Epithelial cell of proximal tubule (primary cell): Measurements from ENCODE around the gene SCO2. TPM values are rescaled to one million over a fixed set of nuclear protein-coding genes. Genes with fewer than 3 reads are reported as not detected.

ENCODE experiments used
- DNase-seq: peaks from one replicate; pipeline ENCODE4 v3.0.0-alpha.2; 2011; ENCODE audit warnings: low read depth
- H3K4me3 ChIP-seq: 2 replicates; pipeline ENCODE4 v1.5.1; 2011; ENCODE audit warnings: low read depth, mild to moderate bottlenecking, low read length
- total RNA-seq: library from RNA; depleted of rRNA; stranded (reverse); fragments of >200 nt; gene quantifications from 2 replicates; pipeline ENCODE4 v1.2.3, GENCODE V29; 2015
- TF ChIP-seq, protein P1 (sequence below): conservative IDR thresholded peaks from 2 replicates; pipeline ENCODE4 v1.5.1; 2012; ENCODE audit warnings: low read depth, mild to moderate bottlenecking, low read length

The SCO2 gene, protein sequence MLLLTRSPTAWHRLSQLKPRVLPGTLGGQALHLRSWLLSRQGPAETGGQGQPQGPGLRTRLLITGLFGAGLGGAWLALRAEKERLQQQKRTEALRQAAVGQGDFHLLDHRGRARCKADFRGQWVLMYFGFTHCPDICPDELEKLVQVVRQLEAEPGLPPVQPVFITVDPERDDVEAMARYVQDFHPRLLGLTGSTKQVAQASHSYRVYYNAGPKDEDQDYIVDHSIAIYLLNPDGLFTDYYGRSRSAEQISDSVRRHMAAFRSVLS
- total RNA-seq = 1.4 TPM in 1 of 2 replicates, not detected in the other

DNA sequence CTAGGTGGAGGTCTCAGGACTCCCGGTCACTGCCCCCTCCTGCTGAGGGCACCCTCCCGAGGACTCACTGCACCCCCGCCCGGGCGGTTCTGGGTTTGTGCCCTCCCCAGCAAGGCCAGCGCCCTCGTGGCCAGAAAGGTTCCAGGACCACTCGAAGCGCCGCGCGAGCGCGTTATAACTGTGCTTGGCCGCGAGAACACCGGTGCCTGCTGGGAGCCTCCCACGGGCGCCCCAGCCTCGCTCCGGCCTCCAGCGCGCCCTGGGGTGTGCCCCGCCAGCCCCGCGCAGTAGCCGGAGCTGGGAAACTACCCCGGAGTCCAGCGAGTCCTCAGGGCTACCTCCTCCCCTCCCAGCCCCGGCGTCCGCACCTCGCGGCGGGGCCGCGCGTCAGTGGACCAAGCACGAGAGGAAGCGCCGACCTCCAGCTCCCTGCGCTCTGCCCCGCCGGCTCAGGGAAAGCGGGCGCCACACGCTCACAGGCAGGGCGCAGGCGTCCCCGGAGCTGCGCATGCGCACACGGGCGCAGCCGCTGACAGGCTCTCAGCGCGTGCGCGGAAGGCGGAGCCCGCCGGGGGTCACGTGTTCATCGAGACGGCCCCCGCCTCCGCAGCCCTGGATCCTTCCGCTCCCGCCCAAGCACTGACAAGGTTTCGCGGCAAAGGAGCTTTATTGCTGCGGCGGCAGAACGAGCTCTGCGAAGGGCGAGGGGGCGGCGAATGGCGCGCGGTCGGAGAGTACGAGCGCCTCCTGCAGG is at the start of gene SCO2:
Gene SCO2 (minus strand): TSS at position 495 of the 754 bp plus-strand sequence. CDS start 1,187 bp downstream, outside the sequence.
- TF ChIP-seq, protein P1, sequence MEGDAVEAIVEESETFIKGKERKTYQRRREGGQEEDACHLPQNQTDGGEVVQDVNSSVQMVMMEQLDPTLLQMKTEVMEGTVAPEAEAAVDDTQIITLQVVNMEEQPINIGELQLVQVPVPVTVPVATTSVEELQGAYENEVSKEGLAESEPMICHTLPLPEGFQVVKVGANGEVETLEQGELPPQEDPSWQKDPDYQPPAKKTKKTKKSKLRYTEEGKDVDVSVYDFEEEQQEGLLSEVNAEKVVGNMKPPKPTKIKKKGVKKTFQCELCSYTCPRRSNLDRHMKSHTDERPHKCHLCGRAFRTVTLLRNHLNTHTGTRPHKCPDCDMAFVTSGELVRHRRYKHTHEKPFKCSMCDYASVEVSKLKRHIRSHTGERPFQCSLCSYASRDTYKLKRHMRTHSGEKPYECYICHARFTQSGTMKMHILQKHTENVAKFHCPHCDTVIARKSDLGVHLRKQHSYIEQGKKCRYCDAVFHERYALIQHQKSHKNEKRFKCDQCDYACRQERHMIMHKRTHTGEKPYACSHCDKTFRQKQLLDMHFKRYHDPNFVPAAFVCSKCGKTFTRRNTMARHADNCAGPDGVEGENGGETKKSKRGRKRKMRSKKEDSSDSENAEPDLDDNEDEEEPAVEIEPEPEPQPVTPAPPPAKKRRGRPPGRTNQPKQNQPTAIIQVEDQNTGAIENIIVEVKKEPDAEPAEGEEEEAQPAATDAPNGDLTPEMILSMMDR = peak; percentile 52
- no peak for DNase-seq
- peak within 1 kb of the TSS; percentile 73 for H3K4me3 ChIP-seq

- TF ChIP-seq, protein P1 = no peak
These were observed 49.0 kb upstream of the SCO2 start for GRCh38 chr22:50574383-50574755.

GRCh38 chr22:50573491-50574382 is 48.3 kb upstream of the SCO2 start:
- TF ChIP-seq, protein P1 = no peak
- no peak for DNase-seq

More at GRCh38 chr22:50574383-50574755, 49.0 kb upstream of the SCO2 start:
- no peak for DNase-seq
- no peak overlapping the region for H3K4me3 ChIP-seq

GRCh38 chr22:50572965-50573364 is 47.6 kb upstream of the SCO2 start:
- TF ChIP-seq, protein P1 = no peak
- no peak overlapping the region for H3K4me3 ChIP-seq
- DNase-seq = no peak

More at GRCh38 chr22:50573491-50574382, 48.3 kb upstream of the SCO2 start:
- no peak overlapping the region for H3K4me3 ChIP-seq

DNA sequence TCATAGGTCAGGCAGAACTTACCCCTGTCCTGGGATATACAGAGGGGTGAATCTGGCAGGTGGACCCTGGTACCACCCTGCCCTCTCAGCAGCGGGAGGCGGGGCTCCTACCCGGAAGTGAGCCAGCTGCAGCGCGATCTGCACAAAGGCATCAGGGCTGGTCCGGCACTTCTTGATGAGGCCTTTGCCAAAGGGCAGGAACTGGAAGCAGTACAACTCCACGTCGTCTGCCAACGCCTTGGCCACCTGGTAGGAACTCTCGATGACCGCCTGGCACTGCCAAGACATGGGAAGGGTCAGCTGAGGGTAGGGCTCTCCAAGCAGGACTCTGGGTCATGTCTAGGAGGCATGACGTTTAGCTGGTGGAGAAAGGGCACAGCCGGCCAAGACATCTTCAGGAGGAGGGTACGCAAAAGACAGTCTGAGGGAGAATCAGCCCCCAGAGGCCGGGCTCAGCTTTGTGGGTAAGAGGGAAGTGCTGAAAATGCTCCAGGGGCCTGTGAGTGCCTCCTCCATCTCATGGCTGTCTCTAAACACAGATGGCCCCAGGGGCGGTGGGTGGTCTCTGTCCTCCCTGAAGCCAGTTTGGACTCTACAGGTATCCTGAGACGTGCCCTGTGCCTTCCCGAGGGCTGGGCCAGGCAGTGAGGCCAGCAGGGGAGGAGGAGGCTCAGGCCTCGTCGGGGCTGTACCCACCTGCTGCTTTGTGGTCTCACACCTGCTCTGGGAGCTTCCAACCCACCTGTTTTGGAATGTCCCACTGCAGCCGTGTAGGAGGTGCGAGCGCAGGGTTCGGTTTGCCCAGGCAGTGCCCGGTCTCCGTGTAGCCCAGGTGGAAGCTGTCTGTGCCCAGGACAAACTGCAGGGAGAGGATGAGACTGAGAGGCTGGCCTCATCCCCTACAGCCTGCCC is 46.1 kb upstream of the SCO2 start:
- H3K4me3 ChIP-seq = no peak overlapping the region
- no peak for DNase-seq
- TF ChIP-seq, protein P1 = no peak

GRCh38 chr22:50570861-50571260 is 45.5 kb upstream of the SCO2 start:
- DNase-seq = no peak
- TF ChIP-seq, protein P1 = no peak
- no peak overlapping the region for H3K4me3 ChIP-seq
